Gastrocnemius medialis (tissue), 4 donors: ENCODE data around the gene REPS2. TPM values are rescaled to one million over a fixed set of nuclear protein-coding genes. Genes with fewer than 3 reads are reported as not detected.

ENCODE experiments used
- ATAC-seq, 2 donors: fragments of 150-250 bp; one replicate each; pipeline ENCODE4 v1.9.1; 2016
- DNase-seq, 2 donors: peaks; one replicate each; pipeline ENCODE4 v3.0.0-alpha.2; 2019
- H3K27ac ChIP-seq, 4 donors: fragments of 200-600 bp; sonication (generic); 1 replicate in 1 of 4; 2 replicates in 3 of 4; pipeline ENCODE4 v1.5.1; 2016 to 2018; ENCODE audit warnings: mild to moderate bottlenecking in 2 of 4, moderate library complexity in 1 of 4
- H3K27me3 ChIP-seq, 3 donors: fragments of 200-600 bp; sonication (generic) in 2 of 3; 1 replicate in 1 of 3; 2 replicates in 2 of 3; pipeline versions ENCODE4 v1.5.1 to v1.6.0; 2016 to 2019; ENCODE audit warnings: mild to moderate bottlenecking in 1 of 3, moderate library complexity in 1 of 3
- H3K36me3 ChIP-seq, 2 donors: fragments of 200-600 bp; sonication (generic) in 1 of 2; one replicate each; pipeline ENCODE4 v1.5.1; 2017 to 2018
- H3K4me1 ChIP-seq, 2 donors: fragments of 200-600 bp; sonication (generic) in 1 of 2; one replicate each; pipeline ENCODE4 v1.5.1; 2016 to 2017; ENCODE audit warnings: mild to moderate bottlenecking in 2 of 2
- H3K4me3 ChIP-seq, 4 donors: fragments of 200-600 bp; sonication (generic) in 3 of 4; 1 replicate in 1 of 4; 2 replicates in 3 of 4; pipeline ENCODE4 v1.5.1; 2016 to 2019; ENCODE audit warnings: mild to moderate bottlenecking in 2 of 4
- H3K9me3 ChIP-seq, 3 donors: fragments of 200-600 bp; sonication (generic) in 2 of 3; 1 replicate in 1 of 3; 2 replicates in 2 of 3; pipeline ENCODE4 v1.5.1; 2016 to 2019
- POLR2A ChIP-seq, 2 donors: fragments of 450-650 bp; IDR thresholded peaks; one replicate each; pipeline ENCODE4 v1.6.1; 2017; ENCODE audit warnings: antibody characterized with exemption in 2 of 2, mild to moderate bottlenecking in 2 of 2, moderate library complexity in 2 of 2
- in situ Hi-C, 4 donors: fragments of 200-750 bp; cut with MboI; loops; one replicate each; pipeline versions ENCODE4 v1.15.0 to v1.8.0; 2017; ENCODE audit warnings: low sequenced_read_pairs in 4 of 4
- intact Hi-C: fragments of 100-400 bp; cut with DNase I; formaldehyde crosslinking; loops from one replicate; pipeline ENCODE4 v1.15.1; 2023; ENCODE audit warnings: low total_unique reads
- total RNA-seq, 4 donors: library from RNA; depleted of rRNA; stranded (reverse); fragments of >200 nt; gene quantifications; one replicate each; pipeline versions ENCODE4 v1.1.0 to v1.2.3, GENCODE V29; 2016
- TF ChIP-seq, protein P1 (sequence below), 5 experiments: fragments of 450-650 bp in 3 of 5; fragments of 200-600 bp in 2 of 5; sonication (generic) in 2 of 5; IDR thresholded peaks in 4 of 5; conservative IDR thresholded peaks in 1 of 5; 1 replicate in 4 of 5; 2 replicates in 1 of 5; pipeline ENCODE4 v1.5.1; 2016 to 2019; ENCODE audit warnings: antibody characterized with exemption in 5 of 5, mild to moderate bottlenecking in 3 of 5, moderate library complexity in 3 of 5

The REPS2 gene
- total RNA-seq, 4 donors from 2014 or later = 1.8 to 8.8 (median 3.2) TPM

GRCh38 chrX:16923157-16923556 is 23.3 kb upstream of the REPS2 start:
- Histone ChIP-seq H3K27me3 (peaks cover 0 to 12% (median 0%) of the 10 kb centered on the region in 3 donors), H3K4me1 (no peaks in the 10 kb centered on the region), H3K27ac (no peak overlapping the region), H3K4me3 (no peak overlapping the region), H3K9me3 (no peaks in the 10 kb centered on the region), H3K36me3 (peaks cover 0 to 2% of the 10 kb centered on the region in 2 donors)
- DNase-seq (no peak), ATAC-seq (no peak)
- intact Hi-C loops = no loop called here
- in situ Hi-C loops = no loop called here
- TF ChIP-seq, protein P1, sequence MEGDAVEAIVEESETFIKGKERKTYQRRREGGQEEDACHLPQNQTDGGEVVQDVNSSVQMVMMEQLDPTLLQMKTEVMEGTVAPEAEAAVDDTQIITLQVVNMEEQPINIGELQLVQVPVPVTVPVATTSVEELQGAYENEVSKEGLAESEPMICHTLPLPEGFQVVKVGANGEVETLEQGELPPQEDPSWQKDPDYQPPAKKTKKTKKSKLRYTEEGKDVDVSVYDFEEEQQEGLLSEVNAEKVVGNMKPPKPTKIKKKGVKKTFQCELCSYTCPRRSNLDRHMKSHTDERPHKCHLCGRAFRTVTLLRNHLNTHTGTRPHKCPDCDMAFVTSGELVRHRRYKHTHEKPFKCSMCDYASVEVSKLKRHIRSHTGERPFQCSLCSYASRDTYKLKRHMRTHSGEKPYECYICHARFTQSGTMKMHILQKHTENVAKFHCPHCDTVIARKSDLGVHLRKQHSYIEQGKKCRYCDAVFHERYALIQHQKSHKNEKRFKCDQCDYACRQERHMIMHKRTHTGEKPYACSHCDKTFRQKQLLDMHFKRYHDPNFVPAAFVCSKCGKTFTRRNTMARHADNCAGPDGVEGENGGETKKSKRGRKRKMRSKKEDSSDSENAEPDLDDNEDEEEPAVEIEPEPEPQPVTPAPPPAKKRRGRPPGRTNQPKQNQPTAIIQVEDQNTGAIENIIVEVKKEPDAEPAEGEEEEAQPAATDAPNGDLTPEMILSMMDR (IDR thresholded peaks at IDR 0.05 in 4 of 5, conservative IDR thresholded peaks at IDR 0.05 in 1 of 5) = no peak
- no peak for TF ChIP-seq POLR2A (IDR thresholded peaks at IDR 0.05)

DNA sequence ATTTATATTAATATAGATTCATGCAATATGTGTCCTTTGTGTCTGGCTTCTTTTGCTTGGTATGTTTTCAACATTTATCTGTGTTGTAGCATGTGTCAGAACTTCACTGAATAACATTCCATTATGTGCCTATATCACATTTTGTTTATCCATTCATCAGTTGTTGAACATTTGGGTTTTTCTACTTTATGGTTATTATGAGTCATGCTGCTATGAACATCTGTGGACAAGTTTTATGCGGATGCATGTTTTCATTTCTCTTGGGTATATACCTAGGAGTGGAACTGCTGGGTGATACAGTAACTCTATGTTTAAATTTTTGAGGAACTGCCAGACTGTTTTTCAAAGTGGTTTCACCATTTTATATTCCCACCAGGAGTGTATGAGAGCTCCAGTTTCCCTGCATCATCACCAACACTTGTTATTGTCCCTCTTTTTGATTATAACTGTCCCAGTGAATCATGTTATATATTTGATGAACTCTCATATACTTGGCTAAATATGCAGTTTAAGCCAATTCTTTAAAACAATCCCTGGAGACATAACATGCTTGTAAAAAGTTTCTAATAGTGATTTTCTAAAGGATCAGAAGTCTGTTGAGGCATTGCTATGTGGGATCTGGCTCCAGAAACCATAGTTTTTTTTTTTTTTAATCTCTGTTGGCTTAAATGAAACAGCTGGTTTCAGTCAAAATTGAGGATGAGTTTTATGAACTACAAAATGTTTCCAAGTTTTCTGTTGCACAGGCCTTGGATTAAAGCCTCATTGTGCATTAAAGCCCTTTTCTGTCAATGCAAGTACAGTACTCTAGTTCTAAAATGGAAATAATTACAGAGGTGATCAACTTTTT is 21.6 kb upstream of the REPS2 start:
- intact Hi-C loops = no loop called here
- TF ChIP-seq POLR2A (IDR thresholded peaks at IDR 0.05) = no peak
- TF ChIP-seq, protein P1 (IDR thresholded peaks at IDR 0.05 in 4 of 5, conservative IDR thresholded peaks at IDR 0.05 in 1 of 5) = no peak

GRCh38 chrX:16930392-16930791 is 16.1 kb upstream of the REPS2 start:
- Histone ChIP-seq H3K36me3 (peaks cover 0 to 2% of the 10 kb centered on the region in 2 donors), H3K4me3 (no peak overlapping the region), H3K4me1 (no peaks in the 10 kb centered on the region), H3K27me3 (peaks cover 0 to 6% (median 0%) of the 10 kb centered on the region in 3 donors), H3K9me3 (no peaks in the 10 kb centered on the region), H3K27ac (no peak overlapping the region)
- TF ChIP-seq, protein P1 (IDR thresholded peaks at IDR 0.05 in 4 of 5, conservative IDR thresholded peaks at IDR 0.05 in 1 of 5) = no peak
- no peak for TF ChIP-seq POLR2A (IDR thresholded peaks at IDR 0.05)
- no peak for DNase-seq
- intact Hi-C loops = no loop called here
- ATAC-seq = no peak
- in situ Hi-C loops = no loop called here

More for the DNA sequence above, 21.6 kb upstream of the REPS2 start:
- DNase-seq = no peak
- Histone ChIP-seq H3K36me3 (peaks cover 0 to 2% of the 10 kb centered on the region in 2 donors), H3K27ac (no peak overlapping the region), H3K4me3 (no peak overlapping the region), H3K4me1 (no peaks in the 10 kb centered on the region), H3K27me3 (peaks cover 0 to 10% (median 0%) of the 10 kb centered on the region in 3 donors), H3K9me3 (no peaks in the 10 kb centered on the region)
- no peak for ATAC-seq
- in situ Hi-C loops = no loop called here

GRCh38 chrX:16931371-16931770 is 15.1 kb upstream of the REPS2 start:
- no peaks in the 10 kb centered on the region for H3K4me1 ChIP-seq
- peaks cover 0 to 6% (median 0%) of the 10 kb centered on the region in 3 donors for H3K27me3 ChIP-seq
- no peak overlapping the region for H3K4me3 ChIP-seq
- TF ChIP-seq, protein P1 (IDR thresholded peaks at IDR 0.05 in 4 of 5, conservative IDR thresholded peaks at IDR 0.05 in 1 of 5) = no peak
- no peak for TF ChIP-seq POLR2A (IDR thresholded peaks at IDR 0.05)
- ATAC-seq = no peak
- no peaks in the 10 kb centered on the region for H3K9me3 ChIP-seq
- H3K27ac ChIP-seq = no peak overlapping the region
- no peak for DNase-seq
- in situ Hi-C loops (no loop called here), intact Hi-C loops (no loop called here)
- no peaks in the 10 kb centered on the region for H3K36me3 ChIP-seq
